ENCODE results near the gene SPATA21. TPM values are rescaled to one million over a fixed set of nuclear protein-coding genes. Genes with fewer than 3 reads are reported as not detected.

SPATA21 gene
- total RNA-seq, 4 donors from 2014 or later: not detected

DNA sequence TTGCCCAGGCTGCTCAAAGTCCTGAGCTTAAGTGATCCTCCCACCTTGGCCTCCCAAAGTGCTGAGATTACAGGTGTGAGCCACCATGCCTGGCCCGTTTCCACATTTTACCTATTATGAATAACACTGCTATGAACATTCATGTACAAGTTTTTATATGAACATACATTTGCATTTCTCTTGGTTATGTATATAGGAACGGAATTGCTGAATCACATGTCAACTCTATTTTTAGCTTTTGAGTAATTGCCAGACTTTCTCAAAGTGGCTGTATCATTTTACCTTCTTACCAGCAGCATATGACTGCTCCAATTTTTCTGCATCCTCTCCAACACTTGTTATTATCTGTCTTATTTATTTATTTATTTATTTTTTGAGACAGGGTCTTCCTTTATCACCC is 2.7 kb downstream of the SPATA21 start:
- H3K27me3 ChIP-seq: no peaks in the 10 kb centered on the region
- TF ChIP-seq CTCF (IDR thresholded peaks at IDR 0.05): no peak
- TF ChIP-seq POLR2A (IDR thresholded peaks at IDR 0.05): no peak
- intact Hi-C loops (cut with DNase I): no loop called here
- H3K4me1 ChIP-seq: no peaks in the 10 kb centered on the region
- DNase-seq: no peak
- H3K27ac ChIP-seq: no peak overlapping the region
- 59 to 67% methylated on average over 2 of the region's 2 CpGs for WGBS, 2 donors
- H3K9me3 ChIP-seq: no peaks in the 10 kb centered on the region
- H3K4me3 ChIP-seq (replicated peaks in 1 of 3): no peak overlapping the region
- no peaks in the 10 kb centered on the region for H3K36me3 ChIP-seq

- 96 to 98% methylated on average over 4 of the region's 4 CpGs for WGBS, 2 donors
- intact Hi-C loops (cut with DNase I): no loop called here
- Histone ChIP-seq H3K27me3 (no peaks in the 10 kb centered on the region), H3K4me3 (replicated peaks in 1 of 3) (no peak overlapping the region), H3K36me3 (no peaks in the 10 kb centered on the region), H3K27ac (no peak overlapping the region), H3K4me1 (no peaks in the 10 kb centered on the region), H3K9me3 (no peaks in the 10 kb centered on the region)
- no peak for DNase-seq
- no peak for TF ChIP-seq CTCF (IDR thresholded peaks at IDR 0.05)
- no peak for TF ChIP-seq POLR2A (IDR thresholded peaks at IDR 0.05)
Measured at GRCh38 chr1:16434007-16434406, 3.2 kb downstream of the SPATA21 start.

DNA sequence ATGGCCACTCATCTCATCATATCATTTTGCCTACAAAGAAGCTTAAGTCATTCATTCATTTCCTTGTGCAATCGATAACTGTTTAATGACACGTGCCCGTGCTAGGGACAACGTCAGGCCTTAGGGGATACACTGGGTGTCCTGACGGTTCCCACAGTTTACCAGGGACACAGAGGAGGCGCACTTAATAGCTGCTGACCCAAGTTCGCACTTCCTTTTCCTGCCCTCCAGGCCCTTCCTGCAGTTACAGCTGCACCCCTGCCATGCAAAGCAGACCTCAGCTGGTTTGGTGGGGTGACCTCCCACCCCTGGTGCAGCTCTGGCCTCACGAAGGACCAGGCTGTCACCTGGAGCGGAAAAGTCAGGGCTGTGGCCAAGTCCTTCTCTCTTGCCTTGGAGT is 4.2 kb downstream of the SPATA21 start:
- DNase-seq: no peak
- H3K27me3 ChIP-seq: no peaks in the 10 kb centered on the region
- H3K27ac ChIP-seq: no peak overlapping the region
- H3K4me1 ChIP-seq: no peaks in the 10 kb centered on the region
- WGBS, 2 donors: 64 to 72% methylated on average over 7 to 9 of the region's 9 CpGs
- H3K36me3 ChIP-seq: no peaks in the 10 kb centered on the region
- intact Hi-C loops (cut with DNase I): no loop called here
- H3K4me3 ChIP-seq (replicated peaks in 1 of 3): no peak overlapping the region
- TF ChIP-seq POLR2A (IDR thresholded peaks at IDR 0.05): no peak
- no peak for TF ChIP-seq CTCF (IDR thresholded peaks at IDR 0.05)
- no peaks in the 10 kb centered on the region for H3K9me3 ChIP-seq

DNA sequence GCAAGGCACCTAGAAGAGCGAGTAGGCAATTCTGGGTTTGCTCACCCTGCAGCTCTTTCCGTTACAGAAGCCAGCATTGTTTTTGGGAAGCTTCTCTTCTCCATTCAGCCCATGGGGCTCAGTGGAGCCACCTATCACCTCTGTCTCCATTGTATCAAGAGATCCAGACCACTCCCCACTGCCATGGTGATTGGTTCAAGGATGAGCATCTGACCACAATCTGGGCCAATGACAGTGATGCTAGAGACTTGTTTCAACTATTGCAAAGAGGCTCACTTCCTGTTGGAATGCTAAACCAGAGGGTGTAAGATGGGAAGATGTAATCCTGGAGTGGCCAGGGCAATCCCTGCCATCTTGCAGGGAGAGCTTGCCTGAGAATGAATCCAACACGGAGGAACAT is 6.6 kb downstream of the SPATA21 start:
- Histone ChIP-seq H3K27ac (no peak overlapping the region), H3K27me3 (no peaks in the 10 kb centered on the region), H3K4me3 (replicated peaks in 1 of 3) (no peak overlapping the region), H3K9me3 (no peaks in the 10 kb centered on the region), H3K4me1 (no peaks in the 10 kb centered on the region), H3K36me3 (no peaks in the 10 kb centered on the region)
- TF ChIP-seq CTCF (IDR thresholded peaks at IDR 0.05) (no peak), POLR2A (IDR thresholded peaks at IDR 0.05) (no peak)
- intact Hi-C loops (cut with DNase I): no loop called here
- no peak for DNase-seq
- WGBS, 2 donors: 77 to 84% methylated on average over 3 of the region's 3 CpGs

DNA sequence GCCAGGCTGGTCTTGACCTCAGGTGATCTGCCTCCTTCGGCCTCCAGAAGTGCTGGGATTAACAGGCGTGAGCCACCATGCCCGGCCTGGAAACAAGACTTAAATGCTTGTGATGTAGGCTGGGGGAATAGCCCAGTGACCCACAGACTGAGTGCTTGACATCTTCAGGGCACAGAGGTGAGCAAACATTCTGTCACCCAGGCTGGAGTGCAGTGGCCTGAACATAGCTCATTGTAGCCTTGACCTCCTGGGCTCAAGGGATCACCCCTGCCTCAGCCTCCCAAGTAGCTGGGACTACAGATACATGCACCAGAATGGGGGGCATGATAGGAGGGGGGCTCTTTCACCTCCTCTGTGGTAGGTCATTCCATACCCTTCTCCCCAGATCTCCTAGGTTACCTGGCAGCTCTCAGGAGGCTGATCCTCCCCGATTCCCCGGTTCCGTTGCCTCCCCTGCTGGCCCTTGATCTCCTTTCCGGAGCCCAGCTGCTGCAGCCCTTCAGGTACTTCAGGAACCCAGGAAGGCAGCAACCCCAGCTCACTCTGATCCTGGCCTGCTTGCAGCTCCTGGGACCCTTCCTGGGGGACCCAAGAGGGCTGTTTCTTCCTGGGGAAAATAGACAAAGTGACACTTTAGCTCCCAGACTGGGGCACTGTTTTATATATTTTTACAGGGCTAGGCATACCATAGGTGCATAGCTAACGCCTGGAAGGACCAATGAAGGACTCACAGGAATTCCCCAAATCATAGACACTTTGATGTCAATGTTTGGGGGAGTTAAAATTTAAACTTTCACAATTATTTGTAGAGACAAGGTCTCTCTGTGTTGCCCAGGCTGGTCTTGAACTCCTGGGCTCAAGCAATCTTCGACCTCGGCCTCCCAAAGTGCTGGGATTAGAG is 11.8 kb downstream of the SPATA21 start:
- TF ChIP-seq CTCF (IDR thresholded peaks at IDR 0.05) (no peak), POLR2A (IDR thresholded peaks at IDR 0.05) (no peak)
- intact Hi-C loops (cut with DNase I): no loop called here
- no peaks in the 10 kb centered on the region for H3K36me3 ChIP-seq
- no peak overlapping the region for H3K4me3 ChIP-seq (replicated peaks in 1 of 3)
- no peaks in the 10 kb centered on the region for H3K4me1 ChIP-seq
- 86 to 87% methylated on average over 10 of the region's 10 CpGs for WGBS, 2 donors
- no peaks in the 10 kb centered on the region for H3K9me3 ChIP-seq
- H3K27me3 ChIP-seq: no peaks in the 10 kb centered on the region
- no peak overlapping the region for H3K27ac ChIP-seq
- DNase-seq: no peak

Data from thyroid gland (tissue), 4 donors.